ENCODE data around the gene GCGR. TPM values are rescaled to one million over a fixed set of nuclear protein-coding genes. Genes with fewer than 3 reads are reported as not detected.
A peak's percentile ranks its signal among the peaks of the same experiment; 100 is the strongest.

GCGR gene
- total and polyA plus RNA-seq, 2 of the 13 experiments (the other 11 are each of a cell fraction or from before 2014, with no cell fraction given), result 0.04 to 0.13 TPM

DNA sequence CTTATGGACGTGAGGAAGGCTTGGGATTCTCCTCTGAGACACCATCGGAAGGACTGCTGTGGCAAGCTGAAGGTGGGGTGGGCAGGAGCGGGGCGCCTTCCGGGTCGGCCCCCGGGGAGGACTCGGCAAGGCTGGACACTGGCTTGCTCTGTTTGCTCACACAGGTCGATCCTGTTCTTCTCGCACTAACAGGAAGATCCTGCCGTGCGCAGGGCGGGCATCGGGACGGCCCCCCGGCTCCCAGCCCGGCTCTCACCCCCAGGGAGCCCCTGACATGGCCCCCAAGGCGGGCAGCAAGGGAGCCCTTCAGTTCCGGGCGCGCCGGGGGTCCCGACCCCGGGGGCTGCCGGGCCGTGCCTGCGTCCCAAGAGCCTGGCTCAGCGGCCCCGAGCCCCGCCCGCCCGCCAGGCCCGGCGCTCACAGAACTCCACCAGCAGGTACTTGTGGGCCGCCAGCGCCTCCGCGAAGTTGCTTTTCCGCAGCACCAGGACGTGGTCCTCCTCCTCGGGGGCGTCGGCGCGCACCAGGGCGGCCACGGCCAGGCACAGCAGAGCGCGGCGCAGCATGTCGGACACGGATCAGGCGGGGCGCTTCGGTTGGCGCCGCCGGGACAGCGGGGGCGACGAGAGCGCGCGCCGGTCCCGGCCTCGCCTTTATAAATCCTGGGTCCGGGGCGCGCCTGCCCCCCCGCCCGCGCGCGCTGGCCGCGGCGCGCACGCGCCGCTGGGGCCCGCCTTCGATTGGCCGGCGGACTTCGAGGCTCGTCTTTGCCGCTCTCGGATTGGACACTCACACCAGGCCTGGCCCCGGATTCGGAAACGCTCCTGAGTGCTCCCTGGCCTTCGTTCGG, 56.2 kb downstream of the GCGR start, which contains the start of gene P4HB (continued):
- TF ChIP-seq ZNF34 (CRISPR knock-in tag; IDR thresholded peaks at IDR 0.05; ENCODE audit: borderline replicate concordance) (no peak), FOXM1 (CRISPR knock-in tag; IDR thresholded peaks at IDR 0.05) (peak; percentile 68; the same call in 1 of the 2 replicates), ZNF674 (CRISPR knock-in tag; IDR thresholded peaks at IDR 0.05; ENCODE audit: low read depth) (no peak), HDAC1 (CRISPR knock-in tag; IDR thresholded peaks at IDR 0.05) (peak; percentile 60; the same call in 1 of the 2 replicates), XBP1 (CRISPR knock-in tag; IDR thresholded peaks at IDR 0.05) (no peak), ZNF792 (CRISPR knock-in tag; IDR thresholded peaks at IDR 0.05) (peak; percentile 25; the same call in 1 of the 2 replicates), ZMAT3 (CRISPR knock-in tag; conservative IDR thresholded peaks at IDR 0.05) (no peak; the same call in none of the 2 replicates), ZFYVE20 (CRISPR knock-in tag; IDR thresholded peaks at IDR 0.05; ENCODE audit: borderline replicate concordance, low read depth) (peak; percentile 91; the same call in 1 of the 2 replicates), FOXO1 (CRISPR knock-in tag; IDR thresholded peaks at IDR 0.05) (peak; percentile 58), HNRNPH1 (optimal IDR thresholded peaks at IDR 0.05; ENCODE audit: low read depth, low read length) (no peak), ZNF788 (CRISPR knock-in tag; IDR thresholded peaks at IDR 0.05; ENCODE audit: borderline replicate concordance) (peak; percentile 27; the same call in 1 of the 2 replicates), FIP1L1 (IDR thresholded peaks at IDR 0.05; ENCODE audit: borderline replicate concordance, insufficient read depth, low read depth, low read length) (no peak), YY1 (IDR thresholded peaks at IDR 0.05; ENCODE audit: insufficient read depth, insufficient replicate concordance, low read depth, low read length) (peak; percentile 28), ZNF343 (CRISPR knock-in tag; IDR thresholded peaks at IDR 0.05) (peak; percentile 12; the same call in 1 of the 2 replicates), ARNT2 (CRISPR knock-in tag; IDR thresholded peaks at IDR 0.05; ENCODE audit: low read depth) (peak; percentile 97), KDM2A (CRISPR knock-in tag; IDR thresholded peaks at IDR 0.05; ENCODE audit: borderline replicate concordance, low read depth) (peak; percentile 64; the same call in 1 of the 2 replicates), ZSCAN21 (CRISPR knock-in tag; IDR thresholded peaks at IDR 0.05; ENCODE audit: borderline replicate concordance) (peak; percentile 93; the same call in 1 of the 2 replicates), RARA (CRISPR knock-in tag; IDR thresholded peaks at IDR 0.05) (peak; percentile 6; the same call in 1 of the 2 replicates), KLF16 (CRISPR knock-in tag; IDR thresholded peaks at IDR 0.05) (0 out of 4 replicates have a peak, but pooled peaks of 1 of the 2 experiments have one; percentile 9), JUND (CRISPR knock-in tag; IDR thresholded peaks at IDR 0.05) (0 out of 2 replicates have a peak, but pooled peaks have one; percentile 55)
- TF ChIP-seq, protein P1, sequence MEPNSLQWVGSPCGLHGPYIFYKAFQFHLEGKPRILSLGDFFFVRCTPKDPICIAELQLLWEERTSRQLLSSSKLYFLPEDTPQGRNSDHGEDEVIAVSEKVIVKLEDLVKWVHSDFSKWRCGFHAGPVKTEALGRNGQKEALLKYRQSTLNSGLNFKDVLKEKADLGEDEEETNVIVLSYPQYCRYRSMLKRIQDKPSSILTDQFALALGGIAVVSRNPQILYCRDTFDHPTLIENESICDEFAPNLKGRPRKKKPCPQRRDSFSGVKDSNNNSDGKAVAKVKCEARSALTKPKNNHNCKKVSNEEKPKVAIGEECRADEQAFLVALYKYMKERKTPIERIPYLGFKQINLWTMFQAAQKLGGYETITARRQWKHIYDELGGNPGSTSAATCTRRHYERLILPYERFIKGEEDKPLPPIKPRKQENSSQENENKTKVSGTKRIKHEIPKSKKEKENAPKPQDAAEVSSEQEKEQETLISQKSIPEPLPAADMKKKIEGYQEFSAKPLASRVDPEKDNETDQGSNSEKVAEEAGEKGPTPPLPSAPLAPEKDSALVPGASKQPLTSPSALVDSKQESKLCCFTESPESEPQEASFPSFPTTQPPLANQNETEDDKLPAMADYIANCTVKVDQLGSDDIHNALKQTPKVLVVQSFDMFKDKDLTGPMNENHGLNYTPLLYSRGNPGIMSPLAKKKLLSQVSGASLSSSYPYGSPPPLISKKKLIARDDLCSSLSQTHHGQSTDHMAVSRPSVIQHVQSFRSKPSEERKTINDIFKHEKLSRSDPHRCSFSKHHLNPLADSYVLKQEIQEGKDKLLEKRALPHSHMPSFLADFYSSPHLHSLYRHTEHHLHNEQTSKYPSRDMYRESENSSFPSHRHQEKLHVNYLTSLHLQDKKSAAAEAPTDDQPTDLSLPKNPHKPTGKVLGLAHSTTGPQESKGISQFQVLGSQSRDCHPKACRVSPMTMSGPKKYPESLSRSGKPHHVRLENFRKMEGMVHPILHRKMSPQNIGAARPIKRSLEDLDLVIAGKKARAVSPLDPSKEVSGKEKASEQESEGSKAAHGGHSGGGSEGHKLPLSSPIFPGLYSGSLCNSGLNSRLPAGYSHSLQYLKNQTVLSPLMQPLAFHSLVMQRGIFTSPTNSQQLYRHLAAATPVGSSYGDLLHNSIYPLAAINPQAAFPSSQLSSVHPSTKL (CRISPR knock-in tag; IDR thresholded peaks at IDR 0.05), result peak; percentile 6; the same call in 1 of the 2 replicates
- TF ChIP-seq, protein P2, sequence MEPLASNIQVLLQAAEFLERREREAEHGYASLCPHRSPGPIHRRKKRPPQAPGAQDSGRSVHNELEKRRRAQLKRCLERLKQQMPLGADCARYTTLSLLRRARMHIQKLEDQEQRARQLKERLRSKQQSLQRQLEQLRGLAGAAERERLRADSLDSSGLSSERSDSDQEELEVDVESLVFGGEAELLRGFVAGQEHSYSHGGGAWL (CRISPR knock-in tag; IDR thresholded peaks at IDR 0.05), result peak; percentile 22
- TF ChIP-seq, protein P3, sequence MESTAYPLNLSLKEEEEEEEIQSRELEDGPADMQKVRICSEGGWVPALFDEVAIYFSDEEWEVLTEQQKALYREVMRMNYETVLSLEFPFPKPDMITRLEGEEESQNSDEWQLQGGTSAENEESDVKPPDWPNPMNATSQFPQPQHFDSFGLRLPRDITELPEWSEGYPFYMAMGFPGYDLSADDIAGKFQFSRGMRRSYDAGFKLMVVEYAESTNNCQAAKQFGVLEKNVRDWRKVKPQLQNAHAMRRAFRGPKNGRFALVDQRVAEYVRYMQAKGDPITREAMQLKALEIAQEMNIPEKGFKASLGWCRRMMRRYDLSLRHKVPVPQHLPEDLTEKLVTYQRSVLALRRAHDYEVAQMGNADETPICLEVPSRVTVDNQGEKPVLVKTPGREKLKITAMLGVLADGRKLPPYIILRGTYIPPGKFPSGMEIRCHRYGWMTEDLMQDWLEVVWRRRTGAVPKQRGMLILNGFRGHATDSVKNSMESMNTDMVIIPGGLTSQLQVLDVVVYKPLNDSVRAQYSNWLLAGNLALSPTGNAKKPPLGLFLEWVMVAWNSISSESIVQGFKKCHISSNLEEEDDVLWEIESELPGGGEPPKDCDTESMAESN (CRISPR knock-in tag; conservative IDR thresholded peaks at IDR 0.05), result peak; percentile 82

All from HepG2 (cell line).